ENCODE data around the gene LONRF3.
"Not testable (repeated sequence)": the region's sequence is repeated elsewhere in the genome, so short reads cannot be mapped to it uniquely, and the experiment has no call there.

Gene LONRF3

GRCh38 chrX:118988911-118989310 is 14.5 kb downstream of the LONRF3 start:
- DNase-seq = no peak

GRCh38 chrX:118989886-118990285 is 15.5 kb downstream of the LONRF3 start:
- DNase-seq = no peak

- DNase-seq = no peak
These were observed 16.3 kb downstream of the LONRF3 start for GRCh38 chrX:118990512-118991227.

GRCh38 chrX:118992441-118993121 is 18.2 kb downstream of the LONRF3 start:
- DNase-seq = not testable (repeated sequence)

GRCh38 chrX:119003462-119003861 is 29.0 kb downstream of the LONRF3 start:
- DNase-seq = no peak

- no peak for DNase-seq
These were observed 30.6 kb downstream of the LONRF3 start for GRCh38 chrX:119004920-119005524.

- no peak for DNase-seq
These were observed 32.9 kb downstream of the LONRF3 start for GRCh38 chrX:119007189-119007770.

- no peak for DNase-seq
These were observed 33.8 kb downstream of the LONRF3 start for GRCh38 chrX:119008110-119008744.

- no peak for DNase-seq
These were observed 34.7 kb downstream of the LONRF3 start for GRCh38 chrX:119009071-119009470.

- no peak for DNase-seq
These were observed 36.1 kb downstream of the LONRF3 start for GRCh38 chrX:119010491-119010890.

- no peak for DNase-seq
These were observed 38.7 kb downstream of the LONRF3 start for GRCh38 chrX:119013164-119013563.

- no peak for DNase-seq
These were observed 41.2 kb downstream of the LONRF3 start for GRCh38 chrX:119015407-119016237.

GRCh38 chrX:119017077-119017476 is 42.7 kb downstream of the LONRF3 start:
- no peak for DNase-seq

- no peak for DNase-seq
These were observed 51.5 kb downstream of the LONRF3 start for GRCh38 chrX:119025900-119026299.

- DNase-seq = not testable (repeated sequence)
These were observed 51.9 kb downstream of the LONRF3 start for GRCh38 chrX:119026344-119026743.

- not testable (repeated sequence) for DNase-seq
These were observed 53.7 kb downstream of the LONRF3 start for GRCh38 chrX:119027960-119028732.

- no peak for DNase-seq
These were observed 54.4 kb downstream of the LONRF3 start for GRCh38 chrX:119028733-119029330.

- not testable (repeated sequence) for DNase-seq
These were observed 55.2 kb downstream of the LONRF3 start for GRCh38 chrX:119029656-119030055.

- DNase-seq = no peak
These were observed 56.6 kb downstream of the LONRF3 start for GRCh38 chrX:119030990-119031389.

GRCh38 chrX:119036107-119037029 is 62.0 kb downstream of the LONRF3 start:
- DNase-seq = no peak

Measured in GOT3 (cell line).